Stimulated activated naive B cell treated with anti-CD40 and anti-IgM and Interleukin-4, amounts not matched to agents 10 μg/mL and 1 μg/mL and 100 μg/mL, for 72 hours (primary cell): Measurements from ENCODE around the gene EIF4B.

Experiments
- ATAC-seq, 2 donors: fragments of 150-1000 bp; cut with Tn5 transposase; replicated peaks; 2 replicates each; pipeline ENCODE4 v1.10.0; 2021; ENCODE audit warnings: moderate library complexity in 1 of 2
- DNase-seq: peaks from one replicate; pipeline ENCODE4 v3.0.0; 2021
- H3K27ac Mint-ChIP-seq: one replicate; pipeline ENCODE4 v1.8.0; 2022; ENCODE audit warnings: mild to moderate bottlenecking, mixed read lengths
- H3K27me3 Mint-ChIP-seq, 2 donors: one replicate each; pipeline ENCODE4 v1.8.0; 2022; ENCODE audit warnings: mixed read lengths in 2 of 2
- H3K36me3 Mint-ChIP-seq, 2 donors: one replicate each; pipeline ENCODE4 v1.8.0; 2022; ENCODE audit warnings: mixed read lengths in 2 of 2, mild to moderate bottlenecking in 1 of 2
- H3K4me1 Mint-ChIP-seq, 2 donors: one replicate each; pipeline ENCODE4 v1.8.0; 2022; ENCODE audit warnings: mixed read lengths in 2 of 2, mild to moderate bottlenecking in 1 of 2
- H3K4me3 Mint-ChIP-seq, 2 donors: one replicate each; pipeline ENCODE4 v1.8.0; 2022; ENCODE audit warnings: mild to moderate bottlenecking in 2 of 2, mixed read lengths in 2 of 2, moderate library complexity in 1 of 2
- H3K9me3 Mint-ChIP-seq, 2 donors: one replicate each; pipeline ENCODE4 v1.8.0; 2022; ENCODE audit warnings: mixed read lengths in 2 of 2, mild to moderate bottlenecking in 1 of 2

Gene EIF4B

DNA sequence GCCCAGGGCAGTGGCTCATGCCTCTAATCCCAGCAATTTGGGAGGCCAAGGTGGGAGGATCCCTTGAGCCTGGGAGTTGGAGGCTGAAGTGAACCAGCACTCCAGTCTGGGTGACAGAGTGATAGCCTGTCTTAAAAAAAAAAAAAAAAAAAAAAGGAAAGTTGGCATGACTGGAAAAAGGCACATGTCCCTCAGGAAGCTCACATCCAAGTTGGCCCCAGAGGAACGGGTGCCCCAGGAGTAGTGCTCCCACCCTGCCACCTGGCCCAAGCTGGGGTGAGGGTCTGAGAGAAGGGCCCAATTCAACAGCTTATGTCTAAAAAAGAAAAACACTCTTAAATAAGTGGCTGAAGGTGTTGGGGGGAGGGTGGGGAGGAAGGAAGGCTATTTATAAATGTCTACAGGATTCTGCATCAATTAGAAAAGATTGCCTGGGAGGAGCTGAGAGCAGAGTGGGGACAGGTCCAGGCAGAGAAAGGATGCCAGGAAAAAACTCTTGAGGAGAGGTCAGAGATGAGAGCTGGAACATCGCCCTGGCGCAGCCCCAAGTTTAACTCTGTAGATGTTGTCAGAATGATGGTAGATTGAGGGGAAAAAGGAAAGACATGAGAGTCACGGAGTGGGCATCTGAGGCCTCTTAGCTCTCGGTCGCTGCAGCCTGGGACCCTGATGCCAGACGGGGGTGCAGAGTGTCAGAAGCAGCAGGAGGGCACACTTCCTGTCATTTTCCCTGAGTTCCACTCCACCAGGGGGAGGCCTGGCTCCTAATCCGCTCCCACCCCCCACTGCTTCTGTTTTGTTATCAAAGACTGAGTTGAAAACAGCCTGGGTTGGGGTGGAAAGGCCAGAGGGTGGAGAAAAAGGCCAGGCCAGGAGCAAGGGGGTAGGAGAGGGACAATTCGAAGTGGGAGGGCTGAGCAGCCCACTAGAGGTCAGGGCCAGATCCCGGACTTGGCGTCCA is 65.6 kb downstream of the EIF4B start:
- Mint-ChIP-seq H3K4me3 (no peak overlapping the region), H3K27ac (no peak overlapping the region), H3K27me3 (no peaks in the 10 kb centered on the region), H3K4me1 (peaks cover 34 to 50% of the 10 kb centered on the region in 2 donors), H3K36me3 (peaks cover 41 to 80% of the 10 kb centered on the region in 2 donors), H3K9me3 (no peaks in the 10 kb centered on the region)
- ATAC-seq (no peak), DNase-seq (no peak)

DNA sequence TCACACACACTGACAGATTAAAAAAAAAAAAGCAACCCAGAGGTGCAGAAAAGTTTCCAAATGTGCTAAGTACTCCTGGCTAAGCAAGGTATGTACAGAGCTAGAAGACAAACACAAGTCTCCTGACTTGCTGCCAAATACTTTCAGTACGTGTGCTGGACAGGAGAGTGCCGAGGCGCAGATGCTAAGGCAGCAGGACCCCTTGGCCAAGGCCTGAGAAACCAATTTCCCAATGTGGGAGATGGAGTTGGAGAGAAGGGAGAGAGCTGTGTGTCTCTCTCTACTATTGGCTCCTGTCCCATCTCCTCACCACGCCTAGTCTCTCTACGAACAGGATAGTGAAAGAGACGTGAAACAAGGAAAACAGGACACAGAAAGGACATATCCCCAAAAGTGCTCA is 67.6 kb downstream of the EIF4B start:
- H3K4me1 Mint-ChIP-seq = peaks cover 40 to 53% of the 10 kb centered on the region in 2 donors
- H3K36me3 Mint-ChIP-seq = peaks cover 37 to 72% of the 10 kb centered on the region in 2 donors
- DNase-seq = no peak
- H3K27ac Mint-ChIP-seq = peak overlapping the region; percentile 25
- ATAC-seq = no peak
- no peaks in the 10 kb centered on the region for H3K9me3 Mint-ChIP-seq
- no peak overlapping the region for H3K4me3 Mint-ChIP-seq
- no peaks in the 10 kb centered on the region for H3K27me3 Mint-ChIP-seq

DNA sequence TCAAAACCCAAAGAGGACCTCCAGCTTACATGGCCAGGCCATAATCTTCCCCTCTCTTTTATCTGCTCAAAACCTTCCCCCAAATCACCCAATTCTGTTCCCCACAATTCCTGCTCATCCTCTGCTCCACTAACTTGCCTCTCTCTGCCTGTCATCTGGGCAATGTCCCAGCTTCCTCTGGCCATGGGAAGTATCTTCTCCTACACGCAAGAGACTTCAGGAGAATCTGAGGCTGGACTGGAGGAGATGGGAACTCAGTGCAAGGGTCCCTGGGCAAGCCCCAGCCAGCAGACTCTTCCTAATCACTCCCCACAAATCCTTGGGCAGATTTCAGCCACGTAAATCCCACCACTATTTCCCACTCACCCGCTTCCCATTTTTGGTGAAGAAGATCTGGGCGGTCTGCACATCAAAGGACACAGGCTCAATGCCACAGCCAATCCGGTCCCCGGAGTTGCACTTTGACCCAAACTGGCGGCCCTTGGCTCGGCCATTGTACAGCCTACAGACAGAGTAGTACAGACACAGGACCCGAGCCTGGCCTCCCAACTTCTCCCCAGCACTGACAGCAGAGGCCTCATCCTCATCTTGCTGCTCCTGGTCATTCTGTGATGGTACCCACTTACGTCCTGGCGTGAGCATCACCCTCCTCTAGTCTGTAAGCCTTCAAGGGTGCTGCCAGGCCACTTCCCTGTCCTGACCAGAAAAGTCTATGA is 68.2 kb downstream of the EIF4B start:
- no peak for ATAC-seq
- peak overlapping the region; percentile 75 for H3K27ac Mint-ChIP-seq
- no peaks in the 10 kb centered on the region for H3K9me3 Mint-ChIP-seq
- H3K4me1 Mint-ChIP-seq = peaks cover 39 to 53% of the 10 kb centered on the region in 2 donors
- H3K36me3 Mint-ChIP-seq = peaks cover 37 to 69% of the 10 kb centered on the region in 2 donors
- DNase-seq = no peak
- no peaks in the 10 kb centered on the region for H3K27me3 Mint-ChIP-seq
- no peak overlapping the region for H3K4me3 Mint-ChIP-seq

DNA sequence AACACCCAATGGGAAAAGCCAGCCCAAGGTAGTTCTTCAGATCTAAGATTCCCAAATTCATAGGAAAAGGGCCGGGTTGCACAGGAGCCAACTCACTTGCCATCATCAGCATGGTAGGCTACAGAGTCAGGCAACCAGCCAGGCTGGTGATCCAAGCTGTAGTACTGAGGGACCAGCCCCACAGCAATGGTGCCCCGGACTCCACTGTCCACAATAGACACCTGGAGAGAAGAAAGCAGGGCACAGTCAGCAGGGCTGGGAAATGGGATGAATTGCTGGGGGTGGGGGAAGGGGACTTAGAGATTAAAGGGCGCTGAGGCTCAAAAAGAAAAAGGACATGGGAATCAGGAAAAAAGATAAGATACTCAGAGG is 68.7 kb downstream of the EIF4B start:
- Mint-ChIP-seq H3K27ac (peak overlapping the region; percentile 84), H3K4me3 (no peak overlapping the region)

DNA sequence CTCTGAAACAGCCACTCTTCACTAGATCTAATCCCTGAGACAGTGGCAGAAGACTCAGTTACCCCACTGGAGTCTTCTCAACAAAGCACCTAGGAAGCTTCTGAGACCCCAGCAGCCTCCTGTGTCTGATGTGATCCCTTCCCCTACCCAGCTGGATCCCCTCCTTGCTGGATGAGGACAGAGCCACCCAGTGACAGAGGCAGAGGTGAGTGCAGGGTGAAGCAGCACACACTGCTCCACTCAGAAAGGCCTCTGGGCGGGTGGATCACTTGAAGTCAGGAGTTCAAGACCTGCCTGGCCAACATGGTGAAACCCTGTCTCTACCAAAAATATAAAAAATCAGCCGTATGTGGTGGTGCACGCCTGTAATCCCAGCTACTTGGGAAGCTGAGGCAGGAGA is 70.2 kb downstream of the EIF4B start:
- DNase-seq (no peak), ATAC-seq (no peak)
- no peak overlapping the region for H3K4me3 Mint-ChIP-seq
- no peaks in the 10 kb centered on the region for H3K27me3 Mint-ChIP-seq
- peaks cover 37 to 53% of the 10 kb centered on the region in 2 donors for H3K36me3 Mint-ChIP-seq
- peaks cover 39 to 68% of the 10 kb centered on the region in 2 donors for H3K4me1 Mint-ChIP-seq
- H3K27ac Mint-ChIP-seq = no peak overlapping the region
- no peaks in the 10 kb centered on the region for H3K9me3 Mint-ChIP-seq

More for the DNA sequence above, 68.7 kb downstream of the EIF4B start:
- H3K27me3 Mint-ChIP-seq = no peaks in the 10 kb centered on the region
- ATAC-seq (no peak), DNase-seq (no peak)
- H3K36me3 Mint-ChIP-seq = peaks cover 37 to 67% of the 10 kb centered on the region in 2 donors
- H3K9me3 Mint-ChIP-seq = no peaks in the 10 kb centered on the region
- H3K4me1 Mint-ChIP-seq = peaks cover 42 to 58% of the 10 kb centered on the region in 2 donors

DNA sequence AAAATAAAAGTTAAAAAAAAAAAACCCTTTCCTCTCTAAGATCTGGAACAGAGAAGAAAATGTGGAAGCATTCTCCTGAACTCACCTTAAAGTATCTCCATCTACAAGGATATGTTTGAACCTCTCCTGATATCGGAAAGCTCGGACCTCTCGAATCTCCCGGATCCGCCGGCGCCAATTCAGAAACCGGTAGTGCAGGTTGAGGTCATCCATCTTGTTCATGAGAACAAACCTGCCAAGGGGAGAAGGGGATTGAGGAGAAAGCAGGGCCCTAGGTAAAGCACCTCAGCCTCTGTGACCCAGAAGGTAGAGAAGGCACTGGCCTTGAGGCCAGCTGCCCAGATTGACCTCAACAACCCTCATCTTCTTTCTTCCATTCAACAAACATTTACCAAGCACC is 70.8 kb downstream of the EIF4B start:
- H3K4me1 Mint-ChIP-seq = peaks cover 36 to 64% of the 10 kb centered on the region in 2 donors
- H3K27me3 Mint-ChIP-seq = no peaks in the 10 kb centered on the region
- peak overlapping the region; percentile 41 to 94 for H3K4me3 Mint-ChIP-seq

DNA sequence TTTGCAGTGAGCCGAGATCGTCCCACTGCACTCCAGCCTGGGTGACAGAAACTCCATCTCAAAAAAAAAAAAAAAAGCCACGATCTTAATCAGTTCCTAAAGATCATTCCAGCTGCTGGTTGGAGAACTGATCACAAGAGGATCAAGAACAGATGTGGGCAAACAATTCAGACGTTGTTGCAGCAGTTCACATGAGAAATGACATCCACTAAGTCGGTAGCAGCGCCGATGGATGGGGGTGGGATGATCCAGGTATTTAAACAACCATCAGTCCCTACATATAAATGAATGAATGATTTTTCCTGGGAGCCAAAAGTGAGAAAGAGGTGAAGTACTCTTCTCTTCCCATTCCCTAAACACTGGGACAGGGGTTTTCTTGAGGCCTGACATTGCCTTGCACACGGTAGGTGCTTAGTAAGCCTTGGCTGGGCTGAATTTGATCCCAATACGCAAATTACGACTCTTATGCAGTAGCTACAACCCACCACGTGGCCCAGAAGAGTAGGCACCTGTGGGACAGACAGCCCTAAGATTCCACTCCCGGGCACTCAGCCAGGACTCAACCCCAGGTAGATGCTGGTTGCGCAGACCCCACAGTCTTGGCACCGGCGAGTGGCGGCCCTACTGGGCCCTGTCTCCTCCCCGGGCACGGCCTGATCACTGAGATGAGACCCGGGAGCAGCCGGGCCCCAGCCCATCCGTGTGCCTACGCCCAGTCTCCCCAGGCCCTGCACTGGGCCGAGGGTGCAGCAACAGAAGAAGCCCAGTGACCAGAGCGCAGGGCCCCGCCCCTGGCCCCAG is 72.4 kb downstream of the EIF4B start:
- Mint-ChIP-seq H3K27me3 (no peaks in the 10 kb centered on the region), H3K36me3 (peaks cover 23 to 33% of the 10 kb centered on the region in 2 donors), H3K4me1 (peaks cover 27 to 49% of the 10 kb centered on the region in 2 donors), H3K27ac (peak overlapping the region; percentile 94), H3K9me3 (no peaks in the 10 kb centered on the region), H3K4me3 (peak overlapping the region; percentile 94 to 96)
- DNase-seq (no peak), ATAC-seq (peak; percentile 45 to 46)

More for the DNA sequence above, 70.8 kb downstream of the EIF4B start:
- ATAC-seq (no peak), DNase-seq (no peak)
- H3K9me3 Mint-ChIP-seq = no peaks in the 10 kb centered on the region
- peaks cover 32 to 47% of the 10 kb centered on the region in 2 donors for H3K36me3 Mint-ChIP-seq
- H3K27ac Mint-ChIP-seq = no peak overlapping the region

DNA sequence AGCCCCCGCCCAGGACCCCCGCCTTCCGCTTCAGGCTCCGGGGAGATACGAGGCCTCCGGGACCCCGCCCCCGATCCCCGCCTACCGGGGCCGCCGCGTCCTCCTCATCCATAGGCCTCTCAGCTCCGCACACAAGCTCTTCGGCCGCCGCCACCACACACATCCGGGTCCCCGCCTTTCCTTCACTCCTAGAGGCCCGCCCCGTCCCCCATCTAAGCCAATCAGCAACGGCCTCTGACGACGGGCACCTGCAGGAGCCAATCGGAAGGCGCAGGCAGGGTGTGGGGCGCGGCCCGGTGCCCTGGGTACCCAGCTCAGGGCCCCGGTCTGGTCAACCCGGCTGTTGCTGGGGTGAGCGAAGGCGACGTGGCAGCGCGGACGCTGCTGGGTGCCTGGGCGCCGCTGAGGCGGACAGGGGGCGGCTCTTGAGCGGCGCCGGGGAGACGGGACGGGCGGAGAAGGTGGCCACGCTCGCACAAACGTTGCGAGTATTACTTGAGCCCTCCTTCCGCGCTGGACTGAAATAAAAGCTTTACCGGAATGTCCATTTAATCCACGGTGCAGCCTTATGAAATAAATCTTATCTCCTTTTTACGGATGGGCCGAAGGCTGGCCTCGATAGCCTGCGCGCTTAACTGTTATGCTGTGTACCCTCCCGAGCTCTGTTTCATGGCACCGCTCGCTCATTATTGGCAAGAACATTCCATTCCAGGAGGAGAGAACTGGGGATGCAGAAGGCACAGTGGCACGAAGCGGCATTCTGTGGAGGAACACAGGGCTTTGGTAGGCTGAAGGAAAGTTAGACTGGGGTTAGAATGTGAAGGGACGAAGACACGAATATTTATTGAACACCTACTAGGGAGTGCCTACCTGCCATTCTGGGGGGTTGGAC is 73.2 kb downstream of the EIF4B start, which contains the start of gene SPRYD3:
TSS of gene SPRYD3 (minus strand) at position 165 of the 892 bp plus-strand sequence. CDS start at position 108, 57 bp downstream.
- H3K27ac Mint-ChIP-seq = peak within 1 kb of the TSS; percentile 94
- no peaks in the 10 kb centered on the region for H3K9me3 Mint-ChIP-seq
- peaks cover 15 to 25% of the 10 kb centered on the region in 2 donors for H3K36me3 Mint-ChIP-seq
- DNase-seq = peak; percentile 97
- peak; percentile 99 for ATAC-seq
- H3K4me3 Mint-ChIP-seq = peak within 1 kb of the TSS; percentile 94 to 96
- H3K4me1 Mint-ChIP-seq = peaks cover 23 to 43% of the 10 kb centered on the region in 2 donors
- no peaks in the 10 kb centered on the region for H3K27me3 Mint-ChIP-seq

DNA sequence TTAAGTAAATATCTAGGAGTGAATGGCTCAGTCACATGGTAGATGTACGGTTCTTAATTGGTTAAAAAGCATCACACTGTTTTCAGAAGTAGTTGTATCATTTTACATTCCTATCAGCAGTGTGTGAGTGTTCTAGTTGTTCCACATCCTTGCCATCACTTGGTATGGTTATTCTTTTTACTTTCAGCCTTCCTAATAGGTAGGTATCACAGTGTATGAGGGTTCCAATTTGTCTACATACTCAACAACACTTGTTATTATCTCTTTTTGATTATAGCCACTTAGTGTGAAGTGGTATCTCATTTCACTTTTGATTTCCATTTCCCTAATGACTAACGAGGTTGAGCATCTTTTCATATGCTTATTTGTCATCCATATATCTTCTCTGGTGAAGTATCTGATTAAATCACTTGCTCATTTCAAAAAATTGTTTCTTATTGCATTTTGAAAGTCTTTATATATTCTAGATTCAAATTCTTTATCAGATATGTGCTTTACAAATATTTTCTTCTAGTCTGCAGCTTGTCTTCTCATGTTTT is 76.5 kb downstream of the EIF4B start:
- Mint-ChIP-seq H3K27me3 (peaks cover 8 to 11% of the 10 kb centered on the region in 2 donors), H3K27ac (no peak overlapping the region), H3K9me3 (no peaks in the 10 kb centered on the region), H3K36me3 (peaks cover 0 to 1% of the 10 kb centered on the region in 2 donors), H3K4me3 (no peak overlapping the region), H3K4me1 (peaks cover 8 to 18% of the 10 kb centered on the region in 2 donors)
- ATAC-seq (no peak), DNase-seq (no peak)

DNA sequence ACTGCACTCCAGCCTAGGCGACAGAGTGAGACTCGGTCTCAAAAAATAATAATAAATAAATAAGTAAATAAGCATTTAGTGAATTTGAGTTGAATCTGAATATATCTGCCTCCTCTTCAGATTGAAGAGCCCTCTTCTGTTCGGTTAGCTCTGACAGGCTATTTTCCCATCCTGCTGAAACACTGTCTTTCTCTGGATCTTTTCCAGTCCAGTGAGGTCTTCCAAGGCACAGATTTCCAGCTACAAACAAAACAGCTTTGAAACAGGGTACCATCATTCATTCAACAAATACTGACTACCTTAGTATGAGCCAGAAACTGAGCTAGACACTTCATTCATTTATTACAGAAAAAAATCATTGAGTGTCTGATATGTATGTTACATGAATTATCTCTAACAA is 80.1 kb downstream of the EIF4B start:
- DNase-seq = no peak
- ATAC-seq = no peak
- Mint-ChIP-seq H3K27me3 (peaks cover 11 to 14% of the 10 kb centered on the region in 2 donors), H3K36me3 (no peaks in the 10 kb centered on the region), H3K4me1 (no peaks in the 10 kb centered on the region), H3K4me3 (no peak overlapping the region), H3K27ac (no peak overlapping the region), H3K9me3 (no peaks in the 10 kb centered on the region)

DNA sequence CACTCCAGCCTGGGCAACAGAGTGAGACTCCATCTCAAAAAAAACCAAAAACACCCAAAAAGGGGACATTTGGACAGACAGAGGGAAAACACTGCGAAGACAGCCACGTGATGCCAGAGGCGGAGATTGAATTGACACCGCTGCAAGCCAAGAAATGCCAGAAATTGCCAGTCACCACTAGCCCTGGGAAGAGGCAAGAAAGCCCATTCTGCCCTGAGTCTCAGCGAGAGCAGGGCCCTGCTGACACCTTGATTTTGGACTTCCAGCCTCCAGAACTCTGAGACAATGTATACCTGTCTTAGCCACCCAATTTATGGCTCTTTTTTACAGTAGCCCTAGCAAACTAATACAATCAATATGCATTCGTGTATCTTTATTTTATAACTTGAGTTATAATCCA is 83.8 kb downstream of the EIF4B start:
- H3K4me1 Mint-ChIP-seq = peaks cover 1 to 8% of the 10 kb centered on the region in 2 donors
- no peak overlapping the region for H3K4me3 Mint-ChIP-seq
- H3K9me3 Mint-ChIP-seq = no peaks in the 10 kb centered on the region
- peaks cover 14 to 22% of the 10 kb centered on the region in 2 donors for H3K27me3 Mint-ChIP-seq
- DNase-seq = no peak
- H3K27ac Mint-ChIP-seq = no peak overlapping the region
- H3K36me3 Mint-ChIP-seq = no peaks in the 10 kb centered on the region
- ATAC-seq = no peak

DNA sequence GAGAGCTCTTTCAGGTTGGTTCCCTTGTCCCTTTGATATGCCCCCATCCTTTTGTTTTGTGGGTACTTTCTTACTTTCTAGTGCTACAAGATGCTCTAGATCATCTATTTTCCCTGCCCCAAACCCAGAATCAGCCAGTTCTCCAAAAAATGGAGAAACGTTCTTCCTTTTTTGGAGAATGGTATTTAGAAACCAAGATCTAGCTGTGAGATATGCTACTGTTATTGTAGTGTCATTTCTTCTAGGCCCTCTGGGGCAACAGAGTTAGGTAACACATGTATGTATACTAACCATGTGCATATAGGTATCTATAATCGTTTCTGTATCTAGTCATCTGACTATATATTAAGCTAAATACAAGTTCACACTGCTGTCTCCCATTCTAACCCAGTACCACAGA is 84.3 kb downstream of the EIF4B start:
- Mint-ChIP-seq H3K27ac (no peak overlapping the region), H3K4me3 (no peak overlapping the region), H3K27me3 (peaks cover 12 to 24% of the 10 kb centered on the region in 2 donors), H3K4me1 (peaks cover 1 to 8% of the 10 kb centered on the region in 2 donors), H3K9me3 (no peaks in the 10 kb centered on the region), H3K36me3 (no peaks in the 10 kb centered on the region)
- ATAC-seq (no peak), DNase-seq (no peak)

DNA sequence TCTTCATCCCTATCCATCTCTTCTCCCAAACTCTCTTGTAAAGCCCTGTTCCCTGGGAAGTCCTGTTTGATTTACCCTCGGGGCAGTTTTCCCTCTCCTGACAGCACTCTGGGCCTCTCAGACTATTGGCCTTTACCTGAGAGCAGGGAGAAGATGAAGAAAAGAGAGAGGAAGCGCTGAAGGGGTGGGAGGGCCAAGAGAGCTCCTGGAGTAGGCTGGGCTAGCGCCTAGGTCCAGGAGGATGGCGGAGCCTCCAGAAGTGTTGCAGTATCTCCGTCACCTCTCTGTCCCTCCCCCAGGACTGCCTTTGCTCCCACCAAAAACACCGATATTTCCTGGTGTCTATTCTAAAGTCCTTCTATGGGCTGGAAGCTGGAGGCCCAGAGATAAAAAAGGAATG is 85.5 kb downstream of the EIF4B start:
- ATAC-seq = no peak
- no peak overlapping the region for H3K27ac Mint-ChIP-seq
- H3K9me3 Mint-ChIP-seq = no peaks in the 10 kb centered on the region
- no peak overlapping the region for H3K4me3 Mint-ChIP-seq
- DNase-seq = no peak
- H3K27me3 Mint-ChIP-seq = peaks cover 15 to 27% of the 10 kb centered on the region in 2 donors
- peaks cover 1 to 8% of the 10 kb centered on the region in 2 donors for H3K4me1 Mint-ChIP-seq
- no peaks in the 10 kb centered on the region for H3K36me3 Mint-ChIP-seq
